Large intestine (tissue), 3 donors: Measurements from ENCODE around the gene GALP. TPM values are rescaled to one million over a fixed set of nuclear protein-coding genes. Genes with fewer than 3 reads are reported as not detected.
"Not testable (repeated sequence)": the region's sequence is repeated elsewhere in the genome, so short reads cannot be mapped to it uniquely, and the experiment has no call there.

Source experiments
- DNase-seq, 2 donors: peaks; one replicate each; pipeline versions ENCODE4 v3.0.0 to v3.0.0-alpha.2; 2013
- H3K27ac ChIP-seq: one replicate; pipeline ENCODE4 v1.5.1; 2013; ENCODE audit warnings: low read length
- H3K27me3 ChIP-seq: 2 replicates; pipeline ENCODE4 v1.6.1; 2013; ENCODE audit warnings: low read length; ENCODE audit not compliant: control insufficient read depth, insufficient read depth
- H3K36me3 ChIP-seq: 2 replicates; pipeline ENCODE4 v1.6.1; 2013; ENCODE audit warnings: low read length; ENCODE audit not compliant: control insufficient read depth, insufficient read depth
- H3K4me1 ChIP-seq: one replicate; pipeline ENCODE4 v1.6.1; 2013; ENCODE audit warnings: low read length; ENCODE audit not compliant: control insufficient read depth, insufficient read depth
- H3K4me3 ChIP-seq: one replicate; pipeline ENCODE4 v1.5.1; 2013; ENCODE audit warnings: low read length
- H3K9me3 ChIP-seq: one replicate; pipeline ENCODE4 v1.6.1; 2013; ENCODE audit warnings: mild to moderate bottlenecking, low read depth, low read length, moderate library complexity; ENCODE audit not compliant: control insufficient read depth
- WGBS: methylation state at CpG from one replicate; pipeline ENCODE4 v1.1.5; 2013; ENCODE audit warnings: low lambda C conversion rate; ENCODE audit not compliant: insufficient coverage; 5-methylcytosine and 5-hydroxymethylcytosine counted together
- polyA plus RNA-seq: library from polyadenylated mRNA; unstranded; fragments of 120-200 nt; gene quantifications from one replicate; pipeline ENCODE4 v1.2.1, GENCODE V29; 2013

GALP gene
- polyA plus RNA-seq, 1 donor = not detected

- H3K27me3 ChIP-seq = peaks cover 16% of the 10 kb centered on the region
- H3K4me1 ChIP-seq = no peaks in the 10 kb centered on the region
- H3K4me3 ChIP-seq = no peak overlapping the region
- WGBS = 47% methylated on average over 3 of the region's 11 CpGs
- no peaks in the 10 kb centered on the region for H3K9me3 ChIP-seq
- DNase-seq = no peak
- H3K27ac ChIP-seq = no peak overlapping the region
- H3K36me3 ChIP-seq = no peaks in the 10 kb centered on the region
Measured at GRCh38 chr19:56177564-56178243, 1.9 kb downstream of the GALP start.

GRCh38 chr19:56189785-56190184 lies 14.0 kb downstream of the GALP start:
- Histone ChIP-seq H3K9me3 (no peaks in the 10 kb centered on the region), H3K36me3 (no peaks in the 10 kb centered on the region), H3K4me3 (no peak overlapping the region), H3K4me1 (no peaks in the 10 kb centered on the region), H3K27ac (no peak overlapping the region), H3K27me3 (no peaks in the 10 kb centered on the region)
- no CpG with 5 or more reads among the region's 17 CpGs for WGBS
- DNase-seq = no peak

GRCh38 chr19:56191115-56191514 lies 15.3 kb downstream of the GALP start:
- Histone ChIP-seq H3K27me3 (no peaks in the 10 kb centered on the region), H3K4me3 (no peak overlapping the region), H3K36me3 (no peaks in the 10 kb centered on the region), H3K9me3 (no peaks in the 10 kb centered on the region), H3K27ac (no peak overlapping the region), H3K4me1 (no peaks in the 10 kb centered on the region)
- no CpG with 5 or more reads among the region's 7 CpGs for WGBS
- no peak for DNase-seq

- Histone ChIP-seq H3K27me3 (no peaks in the 10 kb centered on the region), H3K36me3 (no peaks in the 10 kb centered on the region), H3K4me1 (no peaks in the 10 kb centered on the region), H3K4me3 (no peak overlapping the region), H3K27ac (no peak overlapping the region), H3K9me3 (no peaks in the 10 kb centered on the region)
- DNase-seq = no peak
- WGBS = no CpG with 5 or more reads among the region's 10 CpGs
Measured at GRCh38 chr19:56191711-56192110, 15.9 kb downstream of the GALP start.

GRCh38 chr19:56193981-56194640 lies 18.3 kb downstream of the GALP start:
- Histone ChIP-seq H3K27ac (no peak overlapping the region), H3K27me3 (no peaks in the 10 kb centered on the region), H3K9me3 (no peaks in the 10 kb centered on the region), H3K4me3 (no peak overlapping the region), H3K36me3 (no peaks in the 10 kb centered on the region), H3K4me1 (no peaks in the 10 kb centered on the region)
- WGBS = no CpG with 5 or more reads among the region's 12 CpGs
- no peak for DNase-seq

- H3K36me3 ChIP-seq, DNase-seq, H3K4me1 ChIP-seq, H3K27ac ChIP-seq, H3K4me3 ChIP-seq, H3K9me3 ChIP-seq, H3K27me3 ChIP-seq: not testable (repeated sequence)
- no CpG with 5 or more reads among the region's 23 CpGs for WGBS
Measured at GRCh38 chr19:56197646-56198045, 21.8 kb downstream of the GALP start, which contains the start of gene ZSCAN5B. Gene ZSCAN5B, minus strand, starts transcription at chr19:56197783. Its CDS starts 4,731 bp downstream, at chr19:56193052.

- 71% methylated on average over 1 of the region's 7 CpGs for WGBS
Measured at GRCh38 chr19:56199687-56200086, 23.9 kb downstream of the GALP start.

GRCh38 chr19:56201973-56202372 lies 26.2 kb downstream of the GALP start, which contains the start of gene ZSCAN5C:
Gene ZSCAN5C, plus strand, starts transcription at chr19:56202273. Its CDS starts 3,641 bp downstream, at chr19:56205914.
- H3K27me3 ChIP-seq = no peaks in the 10 kb centered on the region
- H3K4me1 ChIP-seq = no peaks in the 10 kb centered on the region
- no peak within 1 kb of the TSS for H3K4me3 ChIP-seq
- DNase-seq = no peak
- no CpG with 5 or more reads among the region's 3 CpGs for WGBS
- no peak within 1 kb of the TSS for H3K27ac ChIP-seq
- H3K36me3 ChIP-seq = no peaks in the 10 kb centered on the region
- no peaks in the 10 kb centered on the region for H3K9me3 ChIP-seq

More at GRCh38 chr19:56199687-56200086, 23.9 kb downstream of the GALP start:
- no peaks in the 10 kb centered on the region for H3K36me3 ChIP-seq
- no peaks in the 10 kb centered on the region for H3K4me1 ChIP-seq
- H3K27me3 ChIP-seq = no peaks in the 10 kb centered on the region
- no peak overlapping the region for H3K27ac ChIP-seq
- H3K9me3 ChIP-seq = no peaks in the 10 kb centered on the region
- no peak overlapping the region for H3K4me3 ChIP-seq
- no peak for DNase-seq

GRCh38 chr19:56207581-56207980 lies 31.8 kb downstream of the GALP start:
- no CpG with 5 or more reads among the region's 5 CpGs for WGBS

GRCh38 chr19:56209091-56209490 lies 33.3 kb downstream of the GALP start:
- Histone ChIP-seq H3K36me3 (no peaks in the 10 kb centered on the region), H3K9me3 (no peaks in the 10 kb centered on the region), H3K4me1 (no peaks in the 10 kb centered on the region), H3K27me3 (no peaks in the 10 kb centered on the region), H3K27ac (no peak overlapping the region), H3K4me3 (no peak overlapping the region)
- no peak for DNase-seq
- no CpG with 5 or more reads among the region's 12 CpGs for WGBS

More at GRCh38 chr19:56207581-56207980, 31.8 kb downstream of the GALP start:
- not testable (repeated sequence) for H3K9me3 ChIP-seq, H3K4me3 ChIP-seq, H3K27me3 ChIP-seq, H3K36me3 ChIP-seq, H3K4me1 ChIP-seq, DNase-seq, H3K27ac ChIP-seq
